Activated gamma-delta T cell treated with Interleukin-2 at 50 U/mL for 16 hours (primary cell): ENCODE results near the gene CYP2A6.

Experiments used
- DNase-seq: peaks from one replicate; pipeline ENCODE4 v3.0.0-alpha.2; 2020

CYP2A6 gene

DNA sequence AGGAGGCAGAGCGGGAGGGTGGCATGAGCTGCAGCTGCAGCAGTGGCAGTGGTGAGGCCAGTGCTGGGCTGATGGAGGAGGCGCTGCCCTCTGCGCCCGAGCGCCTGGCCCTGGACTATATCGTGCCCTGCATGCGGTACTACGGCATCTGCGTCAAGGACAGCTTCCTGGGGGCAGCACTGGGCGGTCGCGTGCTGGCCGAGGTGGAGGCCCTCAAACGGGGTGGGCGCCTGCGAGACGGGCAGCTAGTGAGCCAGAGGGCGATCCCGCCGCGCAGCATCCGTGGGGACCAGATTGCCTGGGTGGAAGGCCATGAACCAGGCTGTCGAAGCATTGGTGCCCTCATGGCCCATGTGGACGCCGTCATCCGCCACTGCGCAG is 49.3 kb downstream of the CYP2A6 start:
- DNase-seq: no peak

- DNase-seq: no peak
Measured at GRCh38 chr19:40800339-40800996, 49.8 kb downstream of the CYP2A6 start.

- no peak for DNase-seq
Measured at GRCh38 chr19:40799558-40800338, 50.5 kb downstream of the CYP2A6 start.

- DNase-seq: peak; percentile 100
Measured at GRCh38 chr19:40798683-40799557, 51.3 kb downstream of the CYP2A6 start, which contains the start of gene EGLN2. Gene EGLN2, plus strand, starts transcription at chr19:40799191. Its CDS starts 1,382 bp downstream, at chr19:40800573.

- peak; percentile 69 for DNase-seq
Measured at GRCh38 chr19:40797963-40798682, 52.1 kb downstream of the CYP2A6 start.

DNA sequence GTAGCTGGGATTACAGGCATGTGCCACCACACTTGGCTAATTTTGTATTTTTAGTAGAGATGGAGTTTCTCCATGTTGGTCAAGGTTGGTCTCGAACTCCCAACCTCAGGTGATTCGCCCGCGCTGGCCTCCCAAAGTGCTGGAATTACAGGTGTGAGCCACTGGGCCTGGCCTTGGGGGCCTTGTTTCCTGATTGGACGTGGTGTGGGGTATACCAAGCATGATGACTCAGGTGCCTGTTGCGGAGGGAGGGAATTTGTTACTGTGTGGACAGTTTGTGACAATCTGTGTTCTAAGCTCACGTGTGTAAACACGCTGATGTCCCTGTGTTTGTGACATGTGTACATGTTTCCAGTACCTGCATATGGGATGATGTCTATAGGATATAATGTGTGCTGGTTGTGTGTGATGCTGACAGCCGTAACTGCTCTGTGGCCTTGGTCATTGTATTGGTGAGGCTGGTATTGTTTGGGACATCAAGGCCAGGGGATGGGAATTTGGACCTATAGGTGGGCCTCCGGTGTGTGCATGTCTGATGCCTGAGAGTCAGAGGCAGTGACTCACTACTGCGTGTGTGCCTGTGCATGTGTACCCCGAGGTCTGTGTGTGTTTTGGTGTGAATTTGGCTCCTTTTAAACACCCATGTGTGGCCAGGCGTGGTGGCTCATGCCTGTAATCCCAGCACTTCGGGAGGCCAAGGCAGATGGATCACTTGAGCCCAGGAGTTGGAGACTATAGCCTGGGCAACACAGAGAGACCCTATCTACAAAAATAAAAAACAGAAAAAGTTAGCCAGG is 52.9 kb downstream of the CYP2A6 start:
- DNase-seq: no peak
